Keratinocyte (primary cell): ENCODE results near the gene NIPAL4. TPM values are rescaled to one million over a fixed set of nuclear protein-coding genes. Genes with fewer than 3 reads are reported as not detected.

Source experiments
- DNase-seq: peaks from one replicate; pipeline ENCODE4 v3.0.0-alpha.2; 2011; ENCODE audit warnings: low read depth, missing footprints, low spot score
- FAIRE-seq: peaks from 2 replicates; lab custom pipeline; 2011; peaks lifted over from hg19 to GRCh38; lab: Jason Lieb, UNC
- H2AFZ ChIP-seq: 2 replicates; pipeline ENCODE4 v1.6.0; 2012; ENCODE audit warnings: low read length, control low read depth, inconsistent platforms; ENCODE audit not compliant: control insufficient read depth
- H3K27ac ChIP-seq: 2 replicates; pipeline ENCODE4 v1.5.1; 2011; ENCODE audit warnings: low read length; ENCODE audit not compliant: control insufficient read depth, insufficient read depth
- H3K27me3 ChIP-seq: 3 replicates; pipeline ENCODE4 v1.6.0; 2011; ENCODE audit warnings: low read length; ENCODE audit not compliant: control insufficient read depth, insufficient read depth; ENCODE audit errors: extremely low read depth
- H3K36me3 ChIP-seq, 2 experiments: 2 replicates in 1 of 2; 3 replicates in 1 of 2; pipeline ENCODE4 v1.5.1; 2011; ENCODE audit warnings: low read length in 2 of 2, mild to moderate bottlenecking in 1 of 2; ENCODE audit not compliant: control insufficient read depth in 2 of 2, insufficient read depth in 2 of 2; ENCODE audit errors: extremely low read depth in 1 of 2
- H3K4me1 ChIP-seq: 3 replicates; pipeline ENCODE4 v1.5.1; 2011; ENCODE audit warnings: low read length; ENCODE audit not compliant: control insufficient read depth, insufficient read depth; ENCODE audit errors: extremely low read depth
- H3K4me2 ChIP-seq: 3 replicates; pipeline ENCODE4 v1.6.0; 2011; ENCODE audit warnings: low read depth, low read length; ENCODE audit not compliant: control insufficient read depth, insufficient read depth; ENCODE audit errors: extremely low read depth
- H3K4me3 ChIP-seq, 3 experiments: fragments of 200-600 bp in 1 of 3; sonication (generic) in 1 of 3; 2 replicates in 2 of 3; 3 replicates in 1 of 3; pipeline ENCODE4 v1.5.1; 2011 to 2016; ENCODE audit warnings: low read length in 3 of 3, mild to moderate bottlenecking in 3 of 3, control low read depth in 2 of 3, inconsistent platforms in 1 of 3, low read depth in 1 of 3, mixed read lengths in 1 of 3, mixed run types in 1 of 3, moderate library complexity in 1 of 3; ENCODE audit not compliant: control insufficient read depth in 2 of 3, insufficient read depth in 2 of 3; ENCODE audit errors: extremely low read depth in 1 of 3
- H3K79me2 ChIP-seq: 2 replicates; pipeline ENCODE4 v1.6.0; 2012; ENCODE audit warnings: low read length; ENCODE audit not compliant: control insufficient read depth, insufficient read depth
- H3K9ac ChIP-seq: 3 replicates; pipeline ENCODE4 v1.6.0; 2011; ENCODE audit warnings: low read length; ENCODE audit not compliant: control insufficient read depth, insufficient read depth; ENCODE audit errors: extremely low read depth
- H3K9me1 ChIP-seq: 3 replicates; pipeline ENCODE4 v1.6.0; 2011; ENCODE audit warnings: low read length; ENCODE audit not compliant: control insufficient read depth, insufficient read depth; ENCODE audit errors: extremely low read depth
- H3K9me3 ChIP-seq: 2 replicates; pipeline ENCODE4 v1.5.1; 2012; ENCODE audit warnings: low read depth, low read length; ENCODE audit not compliant: control insufficient read depth
- H4K20me1 ChIP-seq: 3 replicates; pipeline ENCODE4 v1.6.0; 2011; ENCODE audit warnings: low read length; ENCODE audit not compliant: control insufficient read depth, insufficient read depth; ENCODE audit errors: extremely low read depth
- EZH2 ChIP-seq: IDR thresholded peaks from one replicate; pipeline ENCODE4 v1.6.1; 2012; ENCODE audit warnings: inconsistent platforms, mild to moderate bottlenecking, low read length, moderate library complexity
- dilution Hi-C: fragments of 300-500 bp; cut with MboI; formaldehyde crosslinking; loops from one replicate; pipeline ENCODE4 v1.7.0; 2020; ENCODE audit warnings: low sequenced_read_pairs; ENCODE audit not compliant: extremely low pct_ligation_motif_present
- polyA plus RNA-seq, 5 experiments: library from polyadenylated mRNA; depleted of rRNA in 3 of 5; stranded (reverse) in 3 of 5; stranded (forward) in 1 of 5; unstranded in 1 of 5; fragments of >200 nt; gene quantifications; 1 replicate in 1 of 5; 2 replicates in 3 of 5; 3 replicates in 1 of 5; pipeline versions ENCODE4 v1.2.1 to v1.2.3, GENCODE V29; 2011 to 2012; ENCODE audit warnings: missing spikeins in 2 of 5, low read depth in 1 of 5, low replicate concordance in 1 of 5
- TF ChIP-seq, protein P1 (sequence below), 3 experiments: IDR thresholded peaks in 1 of 3; conservative IDR thresholded peaks in 1 of 3; optimal IDR thresholded peaks in 1 of 3; 2 replicates in 2 of 3; 3 replicates in 1 of 3; pipeline versions ENCODE3 to v1.5.1; 2011; ENCODE audit warnings: low read length in 3 of 3, mild to moderate bottlenecking in 3 of 3, moderate library complexity in 2 of 3, control low read depth in 1 of 3, inconsistent platforms in 1 of 3; ENCODE audit not compliant: insufficient read depth in 2 of 3; ENCODE audit errors: extremely low read depth in 1 of 3

The NIPAL4 gene
- polyA plus RNA-seq, 1 donor (not counting 4 experiments of a cell fraction or from before 2014, with no cell fraction given): 10.3 TPM

DNA sequence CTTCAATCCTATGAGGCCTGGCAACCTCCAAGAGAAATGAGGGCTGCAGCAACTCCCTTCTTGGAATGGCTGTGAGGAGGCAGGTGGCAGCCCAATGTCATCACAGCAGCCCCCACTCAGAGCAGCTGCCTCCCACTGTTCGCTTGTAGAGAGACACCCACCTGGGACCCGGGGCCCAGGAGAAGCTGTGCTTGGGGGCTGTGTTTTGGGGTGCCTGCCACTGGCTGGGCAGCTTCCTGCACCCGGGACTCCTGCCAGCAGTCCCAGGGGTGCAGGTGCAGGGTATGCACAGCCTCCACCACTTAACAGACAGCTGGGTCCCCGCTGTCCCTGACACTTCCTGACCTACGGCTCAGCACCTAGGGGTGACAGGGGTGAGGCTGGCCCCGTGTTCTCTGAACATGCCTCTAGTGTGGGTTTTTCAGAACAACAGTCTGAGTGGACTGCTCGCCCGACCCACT lies 26.2 kb downstream of the NIPAL4 start:
- Histone ChIP-seq H3K36me3 (peaks cover 2 to 23% of the 10 kb centered on the region in 2 experiments), H3K9me1 (no peaks in the 10 kb centered on the region), H3K4me1 (no peaks in the 10 kb centered on the region), H3K9me3 (no peaks in the 10 kb centered on the region), H3K4me3 (no peak overlapping the region), H3K79me2 (no peaks in the 10 kb centered on the region), H4K20me1 (no peaks in the 10 kb centered on the region), H3K27ac (no peak overlapping the region), H3K4me2 (no peak overlapping the region), H3K9ac (no peak overlapping the region), H2AFZ (no peak overlapping the region), H3K27me3 (no peaks in the 10 kb centered on the region)
- DNase-seq: no peak
- FAIRE-seq: no peak
- dilution Hi-C loops: no loop called here
- TF ChIP-seq, protein P1, sequence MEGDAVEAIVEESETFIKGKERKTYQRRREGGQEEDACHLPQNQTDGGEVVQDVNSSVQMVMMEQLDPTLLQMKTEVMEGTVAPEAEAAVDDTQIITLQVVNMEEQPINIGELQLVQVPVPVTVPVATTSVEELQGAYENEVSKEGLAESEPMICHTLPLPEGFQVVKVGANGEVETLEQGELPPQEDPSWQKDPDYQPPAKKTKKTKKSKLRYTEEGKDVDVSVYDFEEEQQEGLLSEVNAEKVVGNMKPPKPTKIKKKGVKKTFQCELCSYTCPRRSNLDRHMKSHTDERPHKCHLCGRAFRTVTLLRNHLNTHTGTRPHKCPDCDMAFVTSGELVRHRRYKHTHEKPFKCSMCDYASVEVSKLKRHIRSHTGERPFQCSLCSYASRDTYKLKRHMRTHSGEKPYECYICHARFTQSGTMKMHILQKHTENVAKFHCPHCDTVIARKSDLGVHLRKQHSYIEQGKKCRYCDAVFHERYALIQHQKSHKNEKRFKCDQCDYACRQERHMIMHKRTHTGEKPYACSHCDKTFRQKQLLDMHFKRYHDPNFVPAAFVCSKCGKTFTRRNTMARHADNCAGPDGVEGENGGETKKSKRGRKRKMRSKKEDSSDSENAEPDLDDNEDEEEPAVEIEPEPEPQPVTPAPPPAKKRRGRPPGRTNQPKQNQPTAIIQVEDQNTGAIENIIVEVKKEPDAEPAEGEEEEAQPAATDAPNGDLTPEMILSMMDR (optimal IDR thresholded peaks at IDR 0.05 in 1 of 3, IDR thresholded peaks at IDR 0.05 in 1 of 3, conservative IDR thresholded peaks at IDR 0.05 in 1 of 3; ENCODE audit: extremely low read depth in 1 of 3, insufficient read depth in 2 of 3, low read length in 3 of 3): no peak
- no peak for TF ChIP-seq EZH2

DNA sequence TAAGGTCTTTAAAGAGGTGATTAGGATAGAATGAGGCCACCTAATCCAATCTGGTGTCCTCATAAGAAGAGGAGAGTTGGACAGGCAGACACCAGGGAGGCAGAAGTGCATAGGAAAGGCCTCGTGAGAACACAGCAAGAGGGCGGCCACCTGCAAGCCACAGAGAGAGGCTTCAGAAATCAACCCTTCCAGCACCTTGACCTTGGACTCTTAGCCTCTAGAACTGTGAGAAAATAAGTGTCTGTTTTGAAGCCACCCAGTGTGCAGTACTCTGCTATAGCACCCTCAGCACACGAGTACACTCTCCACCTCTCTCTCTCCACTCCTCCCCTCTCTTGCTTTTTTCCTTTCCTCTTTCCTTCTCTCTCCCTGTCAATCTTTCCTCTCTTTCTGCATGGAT lies 26.8 kb downstream of the NIPAL4 start:
- Histone ChIP-seq H2AFZ (no peak overlapping the region), H3K36me3 (peaks cover 2 to 24% of the 10 kb centered on the region in 2 experiments), H3K9me1 (no peaks in the 10 kb centered on the region), H3K9me3 (no peaks in the 10 kb centered on the region), H3K9ac (no peak overlapping the region), H3K79me2 (no peaks in the 10 kb centered on the region), H3K27me3 (no peaks in the 10 kb centered on the region), H3K4me1 (no peaks in the 10 kb centered on the region), H4K20me1 (no peaks in the 10 kb centered on the region), H3K27ac (no peak overlapping the region), H3K4me3 (no peak overlapping the region), H3K4me2 (no peak overlapping the region)
- DNase-seq (no peak), FAIRE-seq (no peak)
- no peak for TF ChIP-seq EZH2
- TF ChIP-seq, protein P1 (optimal IDR thresholded peaks at IDR 0.05 in 1 of 3, IDR thresholded peaks at IDR 0.05 in 1 of 3, conservative IDR thresholded peaks at IDR 0.05 in 1 of 3; ENCODE audit: extremely low read depth in 1 of 3, insufficient read depth in 2 of 3, low read length in 3 of 3): no peak
- dilution Hi-C loops: no loop called here
